ENCODE results near the gene BAIAP2L1. TPM values are rescaled to one million over a fixed set of nuclear protein-coding genes. Genes with fewer than 3 reads are reported as not detected.

The BAIAP2L1 gene
- total and polyA plus RNA-seq, 2 experiments from 2014 or later, result 24.1 to 38.3 TPM

- H3K4me1 Mint-ChIP-seq, result peaks cover 11% of the 10 kb centered on the region
- no peak for DNase-seq (ENCODE audit: low spot score)
- ATAC-seq, result no peak
- H3K27ac ChIP-seq (ENCODE audit: low read depth), result no peak overlapping the region
- H3K27me3 ChIP-seq (ENCODE audit: insufficient read depth), result no peaks in the 10 kb centered on the region
- H3K27ac Mint-ChIP-seq, result no peak overlapping the region; the same call in 1 of the 2 replicates
- no peak overlapping the region for H3K4me2 ChIP-seq
- H3K27me3 Mint-ChIP-seq (ENCODE audit: insufficient read depth, low read depth, poor library complexity), result peaks cover 19% of the 10 kb centered on the region
- no peaks in the 10 kb centered on the region; the same call in 1 of the 2 replicates for H3K79me2 ChIP-seq (replicated peaks; ENCODE audit: insufficient read depth)
- H4K20me1 ChIP-seq (replicated peaks; ENCODE audit: insufficient read depth), result peaks cover 15% of the 10 kb centered on the region; the same call in 1 of the 2 replicates
- no peaks in the 10 kb centered on the region; the same call in 1 of the 2 replicates for H3K4me1 ChIP-seq (ENCODE audit: insufficient read depth)
- TF ChIP-seq CTCF (conservative IDR thresholded peaks at IDR 0.05; ENCODE audit: low read depth in 2 of 2) (no peak), ZNF114 (CRISPR knock-in tag; IDR thresholded peaks at IDR 0.05) (no peak), NANOG (IDR thresholded peaks at IDR 0.05; ENCODE audit: borderline replicate concordance) (no peak), ZNF462 (CRISPR knock-in tag; IDR thresholded peaks at IDR 0.05) (no peak), REST (IDR thresholded peaks at IDR 0.05; ENCODE audit: unreplicated experiment) (no peak), CREB1 (CRISPR knock-in tag; IDR thresholded peaks at IDR 0.05; ENCODE audit: low read depth) (no peak)
- no peaks in the 10 kb centered on the region for H3K9me2 ChIP-seq (ENCODE audit: insufficient read depth)
- H3K36me3 Mint-ChIP-seq (ENCODE audit: low read depth), result peaks cover 49% of the 10 kb centered on the region
- H3K4me3 ChIP-seq, result no peak overlapping the region
- no peak overlapping the region for H3K4me3 Mint-ChIP-seq
- H3K9me3 Mint-ChIP-seq, result no peaks in the 10 kb centered on the region
- no peaks in the 10 kb centered on the region; the same call in 1 of the 2 replicates for H3F3A ChIP-seq (replicated peaks; ENCODE audit: low read depth)
- no peak overlapping the region for H2AFZ ChIP-seq
- peaks cover 4% of the 10 kb centered on the region for H3K36me3 ChIP-seq (ENCODE audit: insufficient read depth)
Observed at GRCh38 chr7:98300595-98301372, 100.1 kb downstream of the BAIAP2L1 start.

Data from GM23338 (cell line).